ENCODE measurements around the gene TLE3.

- TF ChIP-seq, protein P1, sequence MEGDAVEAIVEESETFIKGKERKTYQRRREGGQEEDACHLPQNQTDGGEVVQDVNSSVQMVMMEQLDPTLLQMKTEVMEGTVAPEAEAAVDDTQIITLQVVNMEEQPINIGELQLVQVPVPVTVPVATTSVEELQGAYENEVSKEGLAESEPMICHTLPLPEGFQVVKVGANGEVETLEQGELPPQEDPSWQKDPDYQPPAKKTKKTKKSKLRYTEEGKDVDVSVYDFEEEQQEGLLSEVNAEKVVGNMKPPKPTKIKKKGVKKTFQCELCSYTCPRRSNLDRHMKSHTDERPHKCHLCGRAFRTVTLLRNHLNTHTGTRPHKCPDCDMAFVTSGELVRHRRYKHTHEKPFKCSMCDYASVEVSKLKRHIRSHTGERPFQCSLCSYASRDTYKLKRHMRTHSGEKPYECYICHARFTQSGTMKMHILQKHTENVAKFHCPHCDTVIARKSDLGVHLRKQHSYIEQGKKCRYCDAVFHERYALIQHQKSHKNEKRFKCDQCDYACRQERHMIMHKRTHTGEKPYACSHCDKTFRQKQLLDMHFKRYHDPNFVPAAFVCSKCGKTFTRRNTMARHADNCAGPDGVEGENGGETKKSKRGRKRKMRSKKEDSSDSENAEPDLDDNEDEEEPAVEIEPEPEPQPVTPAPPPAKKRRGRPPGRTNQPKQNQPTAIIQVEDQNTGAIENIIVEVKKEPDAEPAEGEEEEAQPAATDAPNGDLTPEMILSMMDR (IDR thresholded peaks at IDR 0.05), result no peak
- TF ChIP-seq POLR2A (IDR thresholded peaks at IDR 0.05), result no peak
Measured at GRCh38 chr15:70004826-70005225, 92.9 kb downstream of the TLE3 start.
